ENCODE measurements around the gene ABCA13. TPM values are rescaled to one million over a fixed set of nuclear protein-coding genes. Genes with fewer than 3 reads are reported as not detected.

Gene ABCA13
- total RNA-seq, 1 donor from 2014 or later: 0.34 TPM

DNA sequence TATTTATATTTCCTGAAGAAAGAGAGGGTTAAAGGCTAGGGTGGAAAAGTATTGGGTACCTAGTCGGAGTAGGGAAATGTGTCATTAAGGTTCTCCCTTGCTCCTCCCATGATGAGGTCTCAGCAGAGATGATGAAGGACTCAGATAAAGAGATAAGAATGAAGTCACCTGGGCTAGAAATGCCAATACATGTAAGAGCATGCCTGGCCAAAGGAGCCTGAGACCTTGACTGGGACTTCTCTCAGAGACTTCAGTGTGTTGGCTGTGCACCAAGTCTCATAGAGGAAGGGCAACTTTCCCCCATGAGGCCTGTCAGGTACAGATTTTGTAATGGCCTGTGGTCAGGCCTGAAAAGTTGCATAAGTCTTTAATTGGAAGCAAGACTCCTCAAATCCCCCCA lies 392.1 kb downstream of the ABCA13 start:
- H3K9me3 ChIP-seq (ENCODE audit: insufficient read depth, low read depth, low read length): no peaks in the 10 kb centered on the region
- no peaks in the 10 kb centered on the region for H3K27me3 ChIP-seq (ENCODE audit: insufficient read depth, low read length)
- Mint-ChIP-seq H3K27ac (ENCODE audit: unreplicated experiment) (no peak overlapping the region), H3K36me3 (ENCODE audit: low read depth, unreplicated experiment) (no peaks in the 10 kb centered on the region), H3K9me3 (ENCODE audit: unreplicated experiment) (peaks cover 4% of the 10 kb centered on the region), H3K4me1 (ENCODE audit: low read depth, unreplicated experiment) (no peaks in the 10 kb centered on the region), H3K4me3 (ENCODE audit: unreplicated experiment) (no peak overlapping the region), H3K27me3 (ENCODE audit: low read depth, unreplicated experiment) (no peaks in the 10 kb centered on the region)
- H3K36me3 ChIP-seq (ENCODE audit: insufficient read depth, low read length): no peaks in the 10 kb centered on the region
- no peaks in the 10 kb centered on the region for H3K79me2 ChIP-seq (ENCODE audit: insufficient read depth, low read length)
- FAIRE-seq (no peak), DNase-seq (ENCODE audit: low read depth) (no peak)
- no peak overlapping the region for H3K27ac ChIP-seq (ENCODE audit: low read depth, low read length)
- no peak overlapping the region for H3K4me3 ChIP-seq (ENCODE audit: insufficient read depth, low read depth, low read length)
- H4K20me1 ChIP-seq (ENCODE audit: insufficient read depth, low read length): no peaks in the 10 kb centered on the region
- H3K4me2 ChIP-seq (ENCODE audit: low read length): no peak overlapping the region
- no peak overlapping the region for H3K9ac ChIP-seq (ENCODE audit: low read length)
- H2AFZ ChIP-seq (ENCODE audit: low read depth, low read length): no peak overlapping the region
- no peaks in the 10 kb centered on the region for H3K4me1 ChIP-seq (ENCODE audit: insufficient read depth, low read length)
- TF ChIP-seq, protein P1, sequence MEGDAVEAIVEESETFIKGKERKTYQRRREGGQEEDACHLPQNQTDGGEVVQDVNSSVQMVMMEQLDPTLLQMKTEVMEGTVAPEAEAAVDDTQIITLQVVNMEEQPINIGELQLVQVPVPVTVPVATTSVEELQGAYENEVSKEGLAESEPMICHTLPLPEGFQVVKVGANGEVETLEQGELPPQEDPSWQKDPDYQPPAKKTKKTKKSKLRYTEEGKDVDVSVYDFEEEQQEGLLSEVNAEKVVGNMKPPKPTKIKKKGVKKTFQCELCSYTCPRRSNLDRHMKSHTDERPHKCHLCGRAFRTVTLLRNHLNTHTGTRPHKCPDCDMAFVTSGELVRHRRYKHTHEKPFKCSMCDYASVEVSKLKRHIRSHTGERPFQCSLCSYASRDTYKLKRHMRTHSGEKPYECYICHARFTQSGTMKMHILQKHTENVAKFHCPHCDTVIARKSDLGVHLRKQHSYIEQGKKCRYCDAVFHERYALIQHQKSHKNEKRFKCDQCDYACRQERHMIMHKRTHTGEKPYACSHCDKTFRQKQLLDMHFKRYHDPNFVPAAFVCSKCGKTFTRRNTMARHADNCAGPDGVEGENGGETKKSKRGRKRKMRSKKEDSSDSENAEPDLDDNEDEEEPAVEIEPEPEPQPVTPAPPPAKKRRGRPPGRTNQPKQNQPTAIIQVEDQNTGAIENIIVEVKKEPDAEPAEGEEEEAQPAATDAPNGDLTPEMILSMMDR (IDR thresholded peaks at IDR 0.05; ENCODE audit: insufficient read depth, low read depth, low read length): no peak
- TF ChIP-seq EZH2 (IDR thresholded peaks at IDR 0.05; ENCODE audit: insufficient read depth, low read length): no peak

DNA sequence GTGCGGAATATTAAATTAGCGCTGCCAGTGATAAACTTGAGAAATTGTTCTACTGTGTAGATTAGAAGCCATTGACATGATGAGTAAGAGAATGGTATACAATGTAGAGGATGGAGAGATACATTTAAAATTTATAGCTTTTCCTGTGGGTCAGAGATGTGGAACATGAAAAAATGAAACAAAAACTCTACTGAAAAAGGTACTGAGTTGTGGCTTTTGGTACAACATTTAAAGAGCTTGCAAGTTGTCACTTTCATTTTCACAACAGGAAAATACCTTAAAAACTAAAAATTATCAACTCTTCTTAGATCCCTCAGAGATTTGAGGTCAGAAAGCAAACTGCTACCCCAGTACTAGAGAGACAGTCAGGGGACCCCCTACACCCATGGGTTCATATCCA lies 404.3 kb downstream of the ABCA13 start:
- TF ChIP-seq, protein P1 (IDR thresholded peaks at IDR 0.05; ENCODE audit: insufficient read depth, low read depth, low read length): no peak
- TF ChIP-seq EZH2 (IDR thresholded peaks at IDR 0.05; ENCODE audit: insufficient read depth, low read length): no peak
- no peaks in the 10 kb centered on the region for H3K4me1 ChIP-seq (ENCODE audit: insufficient read depth, low read length)
- Mint-ChIP-seq H3K4me1 (ENCODE audit: low read depth, unreplicated experiment) (peaks cover 4% of the 10 kb centered on the region), H3K36me3 (ENCODE audit: low read depth, unreplicated experiment) (no peaks in the 10 kb centered on the region), H3K4me3 (ENCODE audit: unreplicated experiment) (no peak overlapping the region), H3K27me3 (ENCODE audit: low read depth, unreplicated experiment) (no peaks in the 10 kb centered on the region), H3K9me3 (ENCODE audit: unreplicated experiment) (peaks cover 3% of the 10 kb centered on the region), H3K27ac (ENCODE audit: unreplicated experiment) (no peak overlapping the region)
- no peak overlapping the region for H3K9ac ChIP-seq (ENCODE audit: low read length)
- no peak overlapping the region for H3K4me2 ChIP-seq (ENCODE audit: low read length)
- H2AFZ ChIP-seq (ENCODE audit: low read depth, low read length): no peak overlapping the region
- H3K9me3 ChIP-seq (ENCODE audit: insufficient read depth, low read depth, low read length): no peaks in the 10 kb centered on the region
- no peak for FAIRE-seq
- no peaks in the 10 kb centered on the region for H3K36me3 ChIP-seq (ENCODE audit: insufficient read depth, low read length)
- H3K27me3 ChIP-seq (ENCODE audit: insufficient read depth, low read length): no peaks in the 10 kb centered on the region
- DNase-seq (ENCODE audit: low read depth): no peak
- H3K4me3 ChIP-seq (ENCODE audit: insufficient read depth, low read depth, low read length): no peak overlapping the region
- H4K20me1 ChIP-seq (ENCODE audit: insufficient read depth, low read length): no peaks in the 10 kb centered on the region
- no peak overlapping the region for H3K27ac ChIP-seq (ENCODE audit: low read depth, low read length)
- H3K79me2 ChIP-seq (ENCODE audit: insufficient read depth, low read length): no peaks in the 10 kb centered on the region

DNA sequence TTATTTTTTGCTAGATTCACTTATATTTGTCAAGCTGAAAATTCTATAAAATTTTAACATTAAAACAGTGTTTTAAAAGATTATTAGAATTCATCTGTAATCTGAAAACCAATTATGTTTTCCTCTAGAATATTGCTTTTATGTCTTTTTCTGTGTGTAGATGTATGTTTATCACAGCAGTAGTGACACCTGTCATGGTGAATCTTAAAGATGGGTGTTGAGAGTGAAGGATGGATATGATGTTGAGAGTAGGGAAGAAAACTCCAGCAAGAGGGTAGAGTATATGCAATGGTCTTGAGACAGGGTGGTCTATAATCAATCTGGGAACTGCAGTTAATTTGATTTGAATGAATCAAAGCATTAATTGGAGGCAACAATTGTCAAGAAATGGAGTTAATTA lies 416.2 kb downstream of the ABCA13 start:
- Histone ChIP-seq H3K4me2 (ENCODE audit: low read length) (no peak overlapping the region), H3K9ac (ENCODE audit: low read length) (no peak overlapping the region), H4K20me1 (ENCODE audit: insufficient read depth, low read length) (no peaks in the 10 kb centered on the region), H2AFZ (ENCODE audit: low read depth, low read length) (no peak overlapping the region), H3K9me3 (ENCODE audit: insufficient read depth, low read depth, low read length) (no peaks in the 10 kb centered on the region), H3K79me2 (ENCODE audit: insufficient read depth, low read length) (no peaks in the 10 kb centered on the region), H3K4me3 (ENCODE audit: insufficient read depth, low read depth, low read length) (no peak overlapping the region), H3K4me1 (ENCODE audit: insufficient read depth, low read length) (no peaks in the 10 kb centered on the region), H3K27me3 (ENCODE audit: insufficient read depth, low read length) (no peaks in the 10 kb centered on the region), H3K36me3 (ENCODE audit: insufficient read depth, low read length) (no peaks in the 10 kb centered on the region), H3K27ac (ENCODE audit: low read depth, low read length) (no peak overlapping the region)
- no peaks in the 10 kb centered on the region for H3K27me3 Mint-ChIP-seq (ENCODE audit: low read depth, unreplicated experiment)
- no peak for FAIRE-seq
- TF ChIP-seq, protein P1 (IDR thresholded peaks at IDR 0.05; ENCODE audit: insufficient read depth, low read depth, low read length): no peak
- TF ChIP-seq EZH2 (IDR thresholded peaks at IDR 0.05; ENCODE audit: insufficient read depth, low read length): no peak
- H3K9me3 Mint-ChIP-seq (ENCODE audit: unreplicated experiment): no peaks in the 10 kb centered on the region
- no peak for DNase-seq (ENCODE audit: low read depth)
- H3K36me3 Mint-ChIP-seq (ENCODE audit: low read depth, unreplicated experiment): no peaks in the 10 kb centered on the region
- no peaks in the 10 kb centered on the region for H3K4me1 Mint-ChIP-seq (ENCODE audit: low read depth, unreplicated experiment)
- H3K27ac Mint-ChIP-seq (ENCODE audit: unreplicated experiment): no peak overlapping the region
- H3K4me3 Mint-ChIP-seq (ENCODE audit: unreplicated experiment): no peak overlapping the region
